GM18870 (cell line): ENCODE data around the gene ZNF341.
"Not testable (repeated sequence)": the region's sequence is repeated elsewhere in the genome, so short reads cannot be mapped to it uniquely, and the experiment has no call there.

ENCODE experiments used
- ATAC-seq: cut with Tn5 transposase; IDR thresholded peaks from one replicate; pipeline ENCODE4 v1.9.1; 2021; ENCODE audit warnings: moderate library complexity; ENCODE audit not compliant: unreplicated experiment

The ZNF341 gene

GRCh38 chr20:33791959-33792597 is 60.3 kb downstream of the ZNF341 start:
- ATAC-seq = no peak

GRCh38 chr20:33792598-33792989 is 60.8 kb downstream of the ZNF341 start:
- not testable (repeated sequence) for ATAC-seq

- no peak for ATAC-seq
Observed at GRCh38 chr20:33793011-33793931, 61.5 kb downstream of the ZNF341 start.

- ATAC-seq = no peak
Observed at GRCh38 chr20:33796263-33796906, 64.6 kb downstream of the ZNF341 start.

- no peak for ATAC-seq
Observed at GRCh38 chr20:33796907-33797544, 65.2 kb downstream of the ZNF341 start.

GRCh38 chr20:33798444-33798843 is 66.6 kb downstream of the ZNF341 start:
- ATAC-seq = no peak

GRCh38 chr20:33803921-33804337 is 72.1 kb downstream of the ZNF341 start:
- no peak for ATAC-seq

GRCh38 chr20:33808388-33808787 is 76.6 kb downstream of the ZNF341 start:
- no peak for ATAC-seq

GRCh38 chr20:33810259-33810658 is 78.5 kb downstream of the ZNF341 start:
- ATAC-seq = no peak

- ATAC-seq = peak; percentile 84
Observed at GRCh38 chr20:33810885-33811775, 79.3 kb downstream of the ZNF341 start, which contains the start of gene CHMP4B. CHMP4B (plus strand) TSS chr20:33811348; CDS start chr20:33811469, 121 bp downstream.

- ATAC-seq = no peak
Observed at GRCh38 chr20:33811776-33812151, 80.0 kb downstream of the ZNF341 start.

GRCh38 chr20:33812152-33812849 is 80.5 kb downstream of the ZNF341 start:
- no peak for ATAC-seq

- ATAC-seq = no peak
Observed at GRCh38 chr20:33812908-33813462, 81.2 kb downstream of the ZNF341 start.

- no peak for ATAC-seq
Observed at GRCh38 chr20:33814238-33814712, 82.5 kb downstream of the ZNF341 start.

GRCh38 chr20:33815671-33816070 is 83.9 kb downstream of the ZNF341 start:
- ATAC-seq = no peak

- ATAC-seq = no peak
Observed at GRCh38 chr20:33816191-33816590, 84.4 kb downstream of the ZNF341 start.

GRCh38 chr20:33817411-33817810 is 85.6 kb downstream of the ZNF341 start:
- no peak for ATAC-seq

GRCh38 chr20:33819456-33819855 is 87.7 kb downstream of the ZNF341 start:
- ATAC-seq = no peak

GRCh38 chr20:33820362-33820761 is 88.6 kb downstream of the ZNF341 start:
- no peak for ATAC-seq
